ENCODE results near the gene HMG20A. TPM values are rescaled to one million over a fixed set of nuclear protein-coding genes. Genes with fewer than 3 reads are reported as not detected.

The HMG20A gene
- total RNA-seq, 3 donors from 2014 or later, result 35.8 to 48.2 (median 46.4) TPM

- H3K4me3 ChIP-seq, result no peak overlapping the region
- no peak overlapping the region for H3K27ac ChIP-seq
- DNase-seq (ENCODE audit: low spot score in 2 of 2), result no peak
- H3K9me3 ChIP-seq, result no peaks in the 10 kb centered on the region
- H3K36me3 ChIP-seq, result no peaks in the 10 kb centered on the region
- H3K27me3 ChIP-seq, result no peaks in the 10 kb centered on the region
- no peaks in the 10 kb centered on the region for H3K4me1 ChIP-seq
- no peak for TF ChIP-seq CTCF (IDR thresholded peaks at IDR 0.05)
- no peak for TF ChIP-seq POLR2A (IDR thresholded peaks at IDR 0.05)
- no peak for TF ChIP-seq POLR2AphosphoS5 (IDR thresholded peaks at IDR 0.05)
- intact Hi-C loops (cut with DNase I; ENCODE audit: low total_unique reads), result no loop called here
Measured at GRCh38 chr15:77426377-77426776, 5.7 kb downstream of the HMG20A start.

- no peak for DNase-seq (ENCODE audit: low spot score in 2 of 2)
- no peak for TF ChIP-seq CTCF (IDR thresholded peaks at IDR 0.05)
- TF ChIP-seq POLR2A (IDR thresholded peaks at IDR 0.05), result no peak
- TF ChIP-seq POLR2AphosphoS5 (IDR thresholded peaks at IDR 0.05), result no peak
- Histone ChIP-seq H3K27ac (no peak overlapping the region), H3K36me3 (no peaks in the 10 kb centered on the region), H3K4me3 (no peak overlapping the region), H3K9me3 (no peaks in the 10 kb centered on the region), H3K27me3 (no peaks in the 10 kb centered on the region), H3K4me1 (no peaks in the 10 kb centered on the region)
- intact Hi-C loops (cut with DNase I; ENCODE audit: low total_unique reads), result no loop called here
Measured at GRCh38 chr15:77426871-77427270, 6.2 kb downstream of the HMG20A start.

- TF ChIP-seq POLR2AphosphoS5 (IDR thresholded peaks at IDR 0.05) (no peak), CTCF (IDR thresholded peaks at IDR 0.05) (no peak), POLR2A (IDR thresholded peaks at IDR 0.05) (no peak)
- Histone ChIP-seq H3K4me3 (no peak overlapping the region), H3K36me3 (no peaks in the 10 kb centered on the region), H3K4me1 (no peaks in the 10 kb centered on the region), H3K27ac (no peak overlapping the region), H3K27me3 (no peaks in the 10 kb centered on the region), H3K9me3 (no peaks in the 10 kb centered on the region)
- intact Hi-C loops (cut with DNase I; ENCODE audit: low total_unique reads), result no loop called here
- DNase-seq (ENCODE audit: low spot score in 2 of 2), result no peak
Measured at GRCh38 chr15:77430213-77430612, 9.5 kb downstream of the HMG20A start.

DNA sequence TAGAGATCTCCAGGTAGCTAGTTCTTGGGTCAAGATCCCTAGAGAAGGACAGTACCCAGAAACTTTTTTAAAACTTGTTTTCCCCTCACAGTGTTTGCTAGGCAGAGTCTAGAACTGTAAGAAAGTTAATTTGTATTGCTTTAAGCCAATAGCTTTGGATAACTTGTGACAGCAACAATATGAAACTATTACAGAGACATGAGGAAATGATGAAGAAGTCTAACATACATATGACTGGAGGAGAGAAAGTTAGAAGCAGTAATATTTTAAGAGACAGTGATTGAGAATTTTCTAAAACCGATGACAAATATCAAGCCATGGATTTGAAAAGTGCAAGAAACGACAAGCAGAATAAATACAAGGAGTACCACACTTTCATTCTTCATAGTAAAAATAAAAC, 10.0 kb downstream of the HMG20A start:
- H3K27ac ChIP-seq, result no peak overlapping the region
- no peak overlapping the region for H3K4me3 ChIP-seq
- DNase-seq (ENCODE audit: low spot score in 2 of 2), result no peak
- TF ChIP-seq POLR2A (IDR thresholded peaks at IDR 0.05), result no peak
- TF ChIP-seq CTCF (IDR thresholded peaks at IDR 0.05), result no peak
- no peak for TF ChIP-seq POLR2AphosphoS5 (IDR thresholded peaks at IDR 0.05)
- H3K36me3 ChIP-seq, result no peaks in the 10 kb centered on the region
- H3K27me3 ChIP-seq, result no peaks in the 10 kb centered on the region
- intact Hi-C loops (cut with DNase I; ENCODE audit: low total_unique reads), result no loop called here
- H3K4me1 ChIP-seq, result no peaks in the 10 kb centered on the region
- no peaks in the 10 kb centered on the region for H3K9me3 ChIP-seq

DNA sequence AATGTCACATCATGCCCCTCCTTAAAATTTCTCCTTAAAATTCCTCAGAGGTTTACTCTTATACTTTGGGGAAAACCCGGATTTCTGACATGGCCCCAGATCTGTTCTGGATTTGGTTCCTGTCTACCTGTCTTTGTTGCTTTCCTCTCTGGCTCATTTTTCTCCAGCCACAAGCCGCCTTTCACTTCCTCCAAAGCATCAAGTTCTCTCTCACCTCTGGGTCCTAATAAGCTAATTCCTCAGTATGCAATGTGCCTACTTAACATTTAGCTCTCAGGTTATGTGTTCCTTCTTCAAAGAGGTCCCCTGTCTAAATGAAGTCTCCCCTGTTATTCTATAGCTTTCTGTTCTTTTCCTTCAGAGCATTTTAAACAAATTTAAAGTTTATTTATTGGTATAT, 16.1 kb downstream of the HMG20A start:
- no peaks in the 10 kb centered on the region for H3K4me1 ChIP-seq
- TF ChIP-seq POLR2AphosphoS5 (IDR thresholded peaks at IDR 0.05), result no peak
- H3K27ac ChIP-seq, result no peak overlapping the region
- intact Hi-C loops (cut with DNase I; ENCODE audit: low total_unique reads), result no loop called here
- no peak for DNase-seq (ENCODE audit: low spot score in 2 of 2)
- no peak overlapping the region for H3K4me3 ChIP-seq
- no peaks in the 10 kb centered on the region for H3K36me3 ChIP-seq
- no peaks in the 10 kb centered on the region for H3K9me3 ChIP-seq
- no peaks in the 10 kb centered on the region for H3K27me3 ChIP-seq

DNA sequence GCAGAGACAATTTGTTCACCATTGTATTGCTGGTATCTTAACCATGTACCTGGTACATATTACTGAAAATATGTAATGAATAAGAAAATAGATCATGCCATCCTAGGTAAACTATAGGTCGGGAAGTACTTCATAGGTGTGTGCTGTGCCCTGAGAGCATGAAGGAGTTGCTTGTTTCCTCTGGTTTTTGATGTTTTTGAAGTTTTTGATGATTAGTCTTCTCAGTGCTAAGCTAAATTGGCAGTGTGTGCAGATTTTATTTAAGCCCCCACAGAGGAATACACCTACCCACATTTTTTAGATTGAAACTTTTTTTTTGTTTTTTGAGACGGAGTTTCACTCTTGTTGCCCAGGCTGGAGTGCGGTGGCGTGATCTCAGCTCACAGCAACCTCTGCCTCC, 16.6 kb downstream of the HMG20A start:
- Histone ChIP-seq H3K36me3 (no peaks in the 10 kb centered on the region), H3K4me1 (no peaks in the 10 kb centered on the region), H3K27ac (no peak overlapping the region), H3K27me3 (no peaks in the 10 kb centered on the region), H3K4me3 (no peak overlapping the region), H3K9me3 (no peaks in the 10 kb centered on the region)
- TF ChIP-seq CTCF (IDR thresholded peaks at IDR 0.05) (no peak), POLR2AphosphoS5 (IDR thresholded peaks at IDR 0.05) (no peak), POLR2A (IDR thresholded peaks at IDR 0.05) (no peak)
- intact Hi-C loops (cut with DNase I; ENCODE audit: low total_unique reads), result no loop called here
- no peak for DNase-seq (ENCODE audit: low spot score in 2 of 2)
